Neural progenitor cell (in vitro differentiated cells): Measurements from ENCODE around the gene LENG9. TPM values are rescaled to one million over a fixed set of nuclear protein-coding genes. Genes with fewer than 3 reads are reported as not detected.
"Not testable (repeated sequence)": the region's sequence is repeated elsewhere in the genome, so short reads cannot be mapped to it uniquely, and the experiment has no call there.

Experiments
- DNase-seq: peaks from one replicate; pipeline ENCODE4 v3.0.0-alpha.2; 2016; ENCODE audit warnings: low spot score
- H2AFZ ChIP-seq: fragments of 200-600 bp; sonication (generic); replicated peaks from 2 replicates; pipeline ENCODE4 v1.6.1; 2016; ENCODE audit warnings: antibody characterized with exemption
- H3F3A ChIP-seq: fragments of 200-600 bp; sonication (generic); 2 replicates; pipeline ENCODE4 v1.6.1; 2016; ENCODE audit warnings: antibody characterized with exemption, low read depth
- H3K27ac ChIP-seq: fragments of 200-600 bp; sonication (generic); 2 replicates; pipeline ENCODE4 v1.5.1; 2016; ENCODE audit warnings: mild to moderate bottlenecking
- H3K27me3 ChIP-seq: fragments of 200-600 bp; sonication (generic); 2 replicates; pipeline ENCODE4 v1.6.1; 2016; ENCODE audit warnings: mild to moderate bottlenecking, moderate library complexity
- H3K36me3 ChIP-seq: fragments of 200-600 bp; sonication (generic); 2 replicates; pipeline ENCODE4 v1.5.1; 2016
- H3K4me1 ChIP-seq: fragments of 200-600 bp; sonication (generic); 2 replicates; pipeline ENCODE4 v1.6.1; 2016; ENCODE audit warnings: mixed run types
- H3K4me2 ChIP-seq: fragments of 200-600 bp; sonication (generic); 2 replicates; pipeline ENCODE4 v1.6.1; 2016
- H3K4me3 ChIP-seq: fragments of 200-600 bp; sonication (generic); 2 replicates; pipeline ENCODE4 v1.5.1; 2016
- H3K79me2 ChIP-seq: fragments of 200-600 bp; sonication (generic); 2 replicates; pipeline ENCODE4 v1.6.1; 2016; ENCODE audit warnings: low read depth
- H3K9ac ChIP-seq: fragments of 200-600 bp; sonication (generic); 2 replicates; pipeline ENCODE4 v1.6.1; 2016
- H3K9me3 ChIP-seq: fragments of 200-600 bp; sonication (generic); 2 replicates; pipeline ENCODE4 v1.5.1; 2016; ENCODE audit warnings: low read depth
- H4K20me1 ChIP-seq: fragments of 200-600 bp; sonication (generic); 2 replicates; pipeline ENCODE4 v1.6.1; 2016; ENCODE audit warnings: low read depth
- H3K27ac Mint-ChIP-seq: 3 replicates; pipeline ENCODE4 v1.8.0; 2021; ENCODE audit warnings: mixed read lengths
- H3K27me3 Mint-ChIP-seq: 2 replicates; pipeline ENCODE4 v1.8.0; 2022; ENCODE audit warnings: low read depth, mild to moderate bottlenecking, inconsistent platforms, moderate library complexity, mixed read lengths; ENCODE audit not compliant: insufficient read depth
- H3K36me3 Mint-ChIP-seq: 3 replicates; pipeline ENCODE4 v1.8.0; 2021; ENCODE audit warnings: mixed read lengths
- H3K4me1 Mint-ChIP-seq: 3 replicates; pipeline ENCODE4 v1.8.0; 2021; ENCODE audit warnings: mixed read lengths
- H3K4me3 Mint-ChIP-seq: 3 replicates; pipeline ENCODE4 v1.8.0; 2021; ENCODE audit warnings: mild to moderate bottlenecking, moderate library complexity, mixed read lengths
- H3K9me3 Mint-ChIP-seq: 3 replicates; pipeline ENCODE4 v1.8.0; 2020; ENCODE audit warnings: mixed read lengths
- CTCF ChIP-seq: fragments of 200-600 bp; sonication (generic); IDR thresholded peaks from 2 replicates; pipeline ENCODE4 v1.5.1; 2017; ENCODE audit warnings: antibody characterized with exemption, mild to moderate bottlenecking
- EZH2 ChIP-seq: fragments of 200-600 bp; sonication (generic); IDR thresholded peaks from 2 replicates; pipeline ENCODE4 v1.6.1; 2017; ENCODE audit warnings: antibody characterized with exemption, mild to moderate bottlenecking, moderate library complexity
- EZH2phosphoT487 ChIP-seq: fragments of 200-600 bp; sonication (generic); IDR thresholded peaks from 2 replicates; pipeline ENCODE4 v1.6.1; 2017; ENCODE audit warnings: antibody characterized with exemption
- total RNA-seq: library from RNA; depleted of rRNA; stranded (reverse); fragments of >200 nt; gene quantifications from 2 replicates; pipeline ENCODE4 v1.2.3, GENCODE V29; 2015; ENCODE audit warnings: low replicate concordance

LENG9 gene
- total RNA-seq, 1 donor from 2014 or later, result 0.79 TPM

GRCh38 chr19:54493967-54494585, 30.5 kb upstream of the LENG9 start:
- peaks cover 14% of the 10 kb centered on the region for H3K27me3 Mint-ChIP-seq
- H2AFZ ChIP-seq, result no peak overlapping the region
- H3F3A ChIP-seq, result no peaks in the 10 kb centered on the region
- no peaks in the 10 kb centered on the region for H3K27me3 ChIP-seq
- no peaks in the 10 kb centered on the region for H3K36me3 Mint-ChIP-seq
- H3K4me3 ChIP-seq, result no peak overlapping the region
- no peak overlapping the region for H3K4me3 Mint-ChIP-seq
- TF ChIP-seq CTCF (no peak), EZH2 (no peak), EZH2phosphoT487 (no peak)
- no peak overlapping the region for H3K9ac ChIP-seq
- DNase-seq, result no peak
- no peaks in the 10 kb centered on the region for H3K4me1 ChIP-seq
- H4K20me1 ChIP-seq, result no peaks in the 10 kb centered on the region
- no peak overlapping the region for H3K4me2 ChIP-seq
- no peak overlapping the region for H3K27ac ChIP-seq
- peaks cover 3% of the 10 kb centered on the region for H3K9me3 Mint-ChIP-seq
- no peaks in the 10 kb centered on the region for H3K79me2 ChIP-seq
- H3K36me3 ChIP-seq, result no peaks in the 10 kb centered on the region
- H3K9me3 ChIP-seq, result no peaks in the 10 kb centered on the region
- no peak overlapping the region for H3K27ac Mint-ChIP-seq
- H3K4me1 Mint-ChIP-seq, result no peaks in the 10 kb centered on the region

- not testable (repeated sequence) for H3K9me3 Mint-ChIP-seq, H3K36me3 Mint-ChIP-seq, H3K27ac ChIP-seq
Measured at GRCh38 chr19:54493056-54493455, 29.5 kb upstream of the LENG9 start.

GRCh38 chr19:54492568-54492967, 29.0 kb upstream of the LENG9 start:
- no peak overlapping the region for H3K27ac Mint-ChIP-seq
- no peaks in the 10 kb centered on the region for H3K4me1 Mint-ChIP-seq
- H3K36me3 Mint-ChIP-seq, result no peaks in the 10 kb centered on the region
- TF ChIP-seq EZH2phosphoT487 (no peak), CTCF (no peak), EZH2 (no peak)
- no peak for DNase-seq
- no peaks in the 10 kb centered on the region for H3F3A ChIP-seq
- no peak overlapping the region for H2AFZ ChIP-seq
- H3K4me3 ChIP-seq, result no peak overlapping the region
- no peaks in the 10 kb centered on the region for H3K9me3 ChIP-seq
- no peaks in the 10 kb centered on the region for H4K20me1 ChIP-seq
- no peak overlapping the region for H3K4me3 Mint-ChIP-seq
- H3K9me3 Mint-ChIP-seq, result peaks cover 3% of the 10 kb centered on the region
- H3K4me1 ChIP-seq, result no peaks in the 10 kb centered on the region
- peaks cover 14% of the 10 kb centered on the region for H3K27me3 Mint-ChIP-seq
- H3K4me2 ChIP-seq, result no peak overlapping the region
- no peak overlapping the region for H3K9ac ChIP-seq
- H3K79me2 ChIP-seq, result no peaks in the 10 kb centered on the region
- H3K27me3 ChIP-seq, result no peaks in the 10 kb centered on the region
- no peaks in the 10 kb centered on the region for H3K36me3 ChIP-seq
- no peak overlapping the region for H3K27ac ChIP-seq

More at GRCh38 chr19:54493056-54493455, 29.5 kb upstream of the LENG9 start:
- H3K4me1 Mint-ChIP-seq, H4K20me1 ChIP-seq, H3K79me2 ChIP-seq, H3K9ac ChIP-seq, H3K36me3 ChIP-seq, H3K9me3 ChIP-seq, H3K4me2 ChIP-seq, H3K27me3 ChIP-seq, H3F3A ChIP-seq, H3K27ac Mint-ChIP-seq, H2AFZ ChIP-seq, H3K4me3 Mint-ChIP-seq, DNase-seq, H3K4me1 ChIP-seq, H3K4me3 ChIP-seq: not testable (repeated sequence)
- H3K27me3 Mint-ChIP-seq, result peaks cover 14% of the 10 kb centered on the region

- H3K79me2 ChIP-seq, result no peaks in the 10 kb centered on the region
- no peak overlapping the region for H3K4me2 ChIP-seq
- H4K20me1 ChIP-seq, result no peaks in the 10 kb centered on the region
- Mint-ChIP-seq H3K36me3 (no peaks in the 10 kb centered on the region), H3K4me3 (no peak overlapping the region), H3K4me1 (no peaks in the 10 kb centered on the region), H3K9me3 (peaks cover 3% of the 10 kb centered on the region), H3K27me3 (peaks cover 17% of the 10 kb centered on the region), H3K27ac (no peak overlapping the region)
- TF ChIP-seq CTCF (no peak), EZH2 (no peak), EZH2phosphoT487 (no peak)
- no peak for DNase-seq
- no peak overlapping the region for H3K4me3 ChIP-seq
- no peaks in the 10 kb centered on the region for H3K4me1 ChIP-seq
- H3K9ac ChIP-seq, result no peak overlapping the region
- no peaks in the 10 kb centered on the region for H3K36me3 ChIP-seq
- H3F3A ChIP-seq, result no peaks in the 10 kb centered on the region
- no peak overlapping the region for H2AFZ ChIP-seq
- no peak overlapping the region for H3K27ac ChIP-seq
- H3K27me3 ChIP-seq, result no peaks in the 10 kb centered on the region
- no peaks in the 10 kb centered on the region for H3K9me3 ChIP-seq
Measured at GRCh38 chr19:54489766-54490165, 26.2 kb upstream of the LENG9 start.
